ENCODE results near the gene AP1B1. TPM values are rescaled to one million over a fixed set of nuclear protein-coding genes. Genes with fewer than 3 reads are reported as not detected.

AP1B1 gene
- total and polyA plus RNA-seq, 2 of the 13 experiments (the other 11 are each of a cell fraction or from before 2014, with no cell fraction given), result 26.6 to 29.7 TPM

DNA sequence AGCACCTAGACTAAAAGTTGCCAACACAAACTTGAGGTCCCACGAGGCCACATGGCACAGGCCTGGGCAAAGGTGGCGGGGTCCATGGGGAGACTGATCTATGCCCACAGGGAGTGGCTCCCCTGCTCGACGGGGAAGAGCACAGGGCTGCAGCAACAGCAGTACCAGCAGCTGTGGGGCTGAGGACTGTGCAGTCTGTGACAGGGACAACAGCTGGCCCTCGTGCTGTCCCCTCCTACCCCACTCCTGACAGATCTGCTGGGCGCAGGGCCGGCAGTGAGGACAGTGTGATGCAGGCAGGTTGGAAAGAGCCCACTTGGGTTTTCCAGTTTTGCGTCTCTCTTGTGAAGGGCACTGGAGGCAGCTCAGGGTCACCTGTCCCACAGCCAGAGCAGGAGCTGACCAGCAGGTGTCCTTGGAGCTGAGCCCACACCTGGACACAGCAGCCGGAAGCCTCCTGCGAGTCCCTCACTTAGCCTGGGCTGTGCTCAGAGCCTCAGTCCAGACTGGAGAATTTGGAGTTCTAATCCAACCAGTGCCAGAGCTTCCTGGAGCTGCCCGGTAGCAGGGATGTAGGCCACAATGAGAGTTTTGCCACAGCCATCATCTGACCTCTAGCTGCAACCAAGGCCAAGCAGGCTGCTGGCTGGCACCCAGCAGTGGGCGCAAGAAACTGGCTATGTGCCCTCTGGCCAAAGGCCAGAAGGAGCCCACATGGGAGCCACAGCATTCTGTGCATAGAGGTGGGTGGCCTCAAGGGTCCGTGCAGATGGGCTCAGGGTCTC, 85.5 kb downstream of the AP1B1 start:
- intact Hi-C loops (cut with micrococcal nuclease; ENCODE audit: unreplicated experiment) (no loop called here), in situ Hi-C loops (cut with HindIII; ENCODE audit: extremely low pct_ligation_motif_present, low pct_unique_long_range_greater_than_20kb) (no loop called here)
- H3K79me2 ChIP-seq (ENCODE audit: insufficient read depth, low read length), result no peaks in the 10 kb centered on the region
- H3K36me3 ChIP-seq (replicated peaks in 1 of 2; ENCODE audit: control insufficient read depth in 1 of 2, insufficient read depth in 2 of 2, low read length in 2 of 2), result peaks cover 14 to 18% of the 10 kb centered on the region in 2 experiments
- H3K9ac ChIP-seq (ENCODE audit: insufficient read depth, low read depth, low read length), result no peak overlapping the region; the same call in 1 of the 2 replicates
- no peak overlapping the region for H3K27ac ChIP-seq (ENCODE audit: extremely low read length, insufficient read depth, low read length)
- no TSS peak for BruUV-seq (replicated peaks)
- H4K20me1 ChIP-seq (ENCODE audit: insufficient read depth, low read length), result 0 out of 2 replicates have a peak, but pooled peaks cover 9% of the 10 kb centered on the region
- peaks cover 35% of the 10 kb centered on the region for H3K4me1 ChIP-seq (ENCODE audit: insufficient read depth, low read length)
- no peaks in the 10 kb centered on the region for H3K9me3 ChIP-seq (ENCODE audit: low read length)
- POLR2A ChIA-PET, result interaction anchor here (0.6 kb wide), 1 partner anchor 32 kb away, joined by 3 read pairs; no protein-coding TSS in a partner anchor
- DNase-seq (ENCODE audit: low spot score) (no peak), FAIRE-seq (no peak), ATAC-seq (peak; percentile 49)
- CTCF ChIA-PET (ENCODE audit: low intra/inter-chr PET ratio, low total read pairs), result no interaction called here
- no peak overlapping the region for H3K4me3 ChIP-seq (replicated peaks in 1 of 3; ENCODE audit: insufficient read depth in 1 of 3, low read depth in 2 of 3, low read length in 3 of 3)
- WGBS (ENCODE audit: low lambda C conversion rate), result 35% methylated on average over 4 of the region's 13 CpGs
- TF ChIP-seq, protein P1, sequence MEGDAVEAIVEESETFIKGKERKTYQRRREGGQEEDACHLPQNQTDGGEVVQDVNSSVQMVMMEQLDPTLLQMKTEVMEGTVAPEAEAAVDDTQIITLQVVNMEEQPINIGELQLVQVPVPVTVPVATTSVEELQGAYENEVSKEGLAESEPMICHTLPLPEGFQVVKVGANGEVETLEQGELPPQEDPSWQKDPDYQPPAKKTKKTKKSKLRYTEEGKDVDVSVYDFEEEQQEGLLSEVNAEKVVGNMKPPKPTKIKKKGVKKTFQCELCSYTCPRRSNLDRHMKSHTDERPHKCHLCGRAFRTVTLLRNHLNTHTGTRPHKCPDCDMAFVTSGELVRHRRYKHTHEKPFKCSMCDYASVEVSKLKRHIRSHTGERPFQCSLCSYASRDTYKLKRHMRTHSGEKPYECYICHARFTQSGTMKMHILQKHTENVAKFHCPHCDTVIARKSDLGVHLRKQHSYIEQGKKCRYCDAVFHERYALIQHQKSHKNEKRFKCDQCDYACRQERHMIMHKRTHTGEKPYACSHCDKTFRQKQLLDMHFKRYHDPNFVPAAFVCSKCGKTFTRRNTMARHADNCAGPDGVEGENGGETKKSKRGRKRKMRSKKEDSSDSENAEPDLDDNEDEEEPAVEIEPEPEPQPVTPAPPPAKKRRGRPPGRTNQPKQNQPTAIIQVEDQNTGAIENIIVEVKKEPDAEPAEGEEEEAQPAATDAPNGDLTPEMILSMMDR (CRISPR knock-in tag; IDR thresholded peaks at IDR 0.05), result peak; percentile 49
- TF ChIP-seq TP53 (CRISPR knock-in tag; conservative IDR thresholded peaks at IDR 0.05) (no peak), ATAD3A (CRISPR knock-in tag; IDR thresholded peaks at IDR 0.05) (no peak), ZNF598 (CRISPR knock-in tag; IDR thresholded peaks at IDR 0.05; ENCODE audit: borderline replicate concordance) (peak; percentile 42; the same call in 1 of the 2 replicates), TBX2 (CRISPR knock-in tag; IDR thresholded peaks at IDR 0.05; ENCODE audit: borderline replicate concordance) (no peak), STAG1 (CRISPR knock-in tag; IDR thresholded peaks at IDR 0.05) (0 out of 2 replicates have a peak, but pooled peaks have one; percentile 9), ZBTB7A (CRISPR knock-in tag; IDR thresholded peaks at IDR 0.05) (no peak)
- TF ChIP-seq, protein P2, sequence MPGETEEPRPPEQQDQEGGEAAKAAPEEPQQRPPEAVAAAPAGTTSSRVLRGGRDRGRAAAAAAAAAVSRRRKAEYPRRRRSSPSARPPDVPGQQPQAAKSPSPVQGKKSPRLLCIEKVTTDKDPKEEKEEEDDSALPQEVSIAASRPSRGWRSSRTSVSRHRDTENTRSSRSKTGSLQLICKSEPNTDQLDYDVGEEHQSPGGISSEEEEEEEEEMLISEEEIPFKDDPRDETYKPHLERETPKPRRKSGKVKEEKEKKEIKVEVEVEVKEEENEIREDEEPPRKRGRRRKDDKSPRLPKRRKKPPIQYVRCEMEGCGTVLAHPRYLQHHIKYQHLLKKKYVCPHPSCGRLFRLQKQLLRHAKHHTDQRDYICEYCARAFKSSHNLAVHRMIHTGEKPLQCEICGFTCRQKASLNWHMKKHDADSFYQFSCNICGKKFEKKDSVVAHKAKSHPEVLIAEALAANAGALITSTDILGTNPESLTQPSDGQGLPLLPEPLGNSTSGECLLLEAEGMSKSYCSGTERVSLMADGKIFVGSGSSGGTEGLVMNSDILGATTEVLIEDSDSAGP (CRISPR knock-in tag; IDR thresholded peaks at IDR 0.05; ENCODE audit: borderline replicate concordance), result peak; percentile 44; the same call in 1 of the 2 replicates
- TF ChIP-seq, protein P3, sequence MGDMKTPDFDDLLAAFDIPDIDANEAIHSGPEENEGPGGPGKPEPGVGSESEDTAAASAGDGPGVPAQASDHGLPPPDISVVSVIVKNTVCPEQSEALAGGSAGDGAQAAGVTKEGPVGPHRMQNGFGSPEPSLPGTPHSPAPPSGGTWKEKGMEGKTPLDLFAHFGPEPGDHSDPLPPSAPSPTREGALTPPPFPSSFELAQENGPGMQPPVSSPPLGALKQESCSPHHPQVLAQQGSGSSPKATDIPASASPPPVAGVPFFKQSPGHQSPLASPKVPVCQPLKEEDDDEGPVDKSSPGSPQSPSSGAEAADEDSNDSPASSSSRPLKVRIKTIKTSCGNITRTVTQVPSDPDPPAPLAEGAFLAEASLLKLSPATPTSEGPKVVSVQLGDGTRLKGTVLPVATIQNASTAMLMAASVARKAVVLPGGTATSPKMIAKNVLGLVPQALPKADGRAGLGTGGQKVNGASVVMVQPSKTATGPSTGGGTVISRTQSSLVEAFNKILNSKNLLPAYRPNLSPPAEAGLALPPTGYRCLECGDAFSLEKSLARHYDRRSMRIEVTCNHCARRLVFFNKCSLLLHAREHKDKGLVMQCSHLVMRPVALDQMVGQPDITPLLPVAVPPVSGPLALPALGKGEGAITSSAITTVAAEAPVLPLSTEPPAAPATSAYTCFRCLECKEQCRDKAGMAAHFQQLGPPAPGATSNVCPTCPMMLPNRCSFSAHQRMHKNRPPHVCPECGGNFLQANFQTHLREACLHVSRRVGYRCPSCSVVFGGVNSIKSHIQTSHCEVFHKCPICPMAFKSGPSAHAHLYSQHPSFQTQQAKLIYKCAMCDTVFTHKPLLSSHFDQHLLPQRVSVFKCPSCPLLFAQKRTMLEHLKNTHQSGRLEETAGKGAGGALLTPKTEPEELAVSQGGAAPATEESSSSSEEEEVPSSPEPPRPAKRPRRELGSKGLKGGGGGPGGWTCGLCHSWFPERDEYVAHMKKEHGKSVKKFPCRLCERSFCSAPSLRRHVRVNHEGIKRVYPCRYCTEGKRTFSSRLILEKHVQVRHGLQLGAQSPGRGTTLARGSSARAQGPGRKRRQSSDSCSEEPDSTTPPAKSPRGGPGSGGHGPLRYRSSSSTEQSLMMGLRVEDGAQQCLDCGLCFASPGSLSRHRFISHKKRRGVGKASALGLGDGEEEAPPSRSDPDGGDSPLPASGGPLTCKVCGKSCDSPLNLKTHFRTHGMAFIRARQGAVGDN (CRISPR knock-in tag; IDR thresholded peaks at IDR 0.05), result peak; percentile 31; the same call in 1 of the 2 replicates
- TF ChIP-seq, protein P4, sequence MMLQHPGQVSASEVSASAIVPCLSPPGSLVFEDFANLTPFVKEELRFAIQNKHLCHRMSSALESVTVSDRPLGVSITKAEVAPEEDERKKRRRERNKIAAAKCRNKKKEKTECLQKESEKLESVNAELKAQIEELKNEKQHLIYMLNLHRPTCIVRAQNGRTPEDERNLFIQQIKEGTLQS (CRISPR knock-in tag; IDR thresholded peaks at IDR 0.05), result no peak
- peak overlapping the region; percentile 37 for H3K4me2 ChIP-seq (ENCODE audit: low read depth, low read length)
- H3K27me3 ChIP-seq (ENCODE audit: control insufficient read depth in 1 of 2, insufficient read depth in 2 of 2, low read length in 2 of 2), result no peaks in the 10 kb centered on the region
- H2AFZ ChIP-seq (ENCODE audit: low read length), result no peak overlapping the region

Measured in HepG2 (cell line).